Neutrophil (primary cell): Measurements from ENCODE around the gene ZNF681.

Experiments used
- H3K27ac ChIP-seq: fragments of 200-600 bp; sonication (generic); 2 replicates; pipeline ENCODE4 v1.5.1; 2016; ENCODE audit warnings: mild to moderate bottlenecking, moderate library complexity
- H3K27me3 ChIP-seq: fragments of 200-600 bp; sonication (generic); 2 replicates; pipeline ENCODE4 v1.6.0; 2016; ENCODE audit warnings: mild to moderate bottlenecking
- H3K36me3 ChIP-seq: fragments of 200-600 bp; sonication (generic); 2 replicates; pipeline ENCODE4 v1.5.1; 2017
- H3K4me1 ChIP-seq, 2 experiments: fragments of 200-600 bp in 1 of 2; sonication (generic) in 1 of 2; 1 replicate in 1 of 2; 2 replicates in 1 of 2; pipeline versions ENCODE4 v1.5.1 to v1.6.1; 2013 to 2016; ENCODE audit warnings: low read depth in 1 of 2, low read length in 1 of 2, mild to moderate bottlenecking in 1 of 2, moderate library complexity in 1 of 2; ENCODE audit not compliant: control insufficient read depth in 1 of 2, insufficient read depth in 1 of 2
- H3K4me3 ChIP-seq, 2 experiments: fragments of 200-600 bp in 1 of 2; sonication (generic) in 1 of 2; 1 replicate in 1 of 2; 2 replicates in 1 of 2; pipeline ENCODE4 v1.5.1; 2013 to 2016; ENCODE audit warnings: low read depth in 1 of 2, low read length in 1 of 2, mild to moderate bottlenecking in 1 of 2, moderate library complexity in 1 of 2
- H3K9me3 ChIP-seq: fragments of 200-600 bp; sonication (generic); 2 replicates; pipeline ENCODE4 v1.5.1; 2016
- TF ChIP-seq, protein P1 (sequence below): fragments of 200-600 bp; sonication (generic); IDR thresholded peaks from 2 replicates; pipeline ENCODE4 v1.5.1; 2016; ENCODE audit warnings: antibody characterized with exemption

Gene ZNF681

DNA sequence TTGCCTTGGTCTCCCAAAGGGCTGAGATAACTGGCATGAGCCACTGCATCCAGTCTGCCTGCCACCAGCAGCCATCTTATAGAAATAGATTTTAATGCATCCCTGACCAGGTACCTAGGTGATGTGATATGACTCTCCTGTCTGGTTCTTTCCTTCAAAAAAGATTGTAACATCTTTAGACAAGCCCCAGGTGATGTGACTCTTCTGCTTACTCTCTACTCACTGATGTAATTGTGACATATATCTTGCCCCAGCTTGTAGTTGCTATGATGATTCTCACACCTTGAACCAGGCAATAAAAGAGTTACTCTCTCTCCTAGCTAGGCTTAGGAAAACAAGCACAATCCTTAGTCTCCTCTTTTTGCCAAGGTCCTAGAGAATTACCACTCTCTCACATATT, 30.6 kb upstream of the ZNF681 start:
- Histone ChIP-seq H3K4me3 (no peak overlapping the region), H3K27me3 (no peaks in the 10 kb centered on the region), H3K9me3 (peaks cover 4% of the 10 kb centered on the region), H3K4me1 (no peaks in the 10 kb centered on the region), H3K27ac (no peak overlapping the region), H3K36me3 (no peaks in the 10 kb centered on the region)
- TF ChIP-seq, protein P1, sequence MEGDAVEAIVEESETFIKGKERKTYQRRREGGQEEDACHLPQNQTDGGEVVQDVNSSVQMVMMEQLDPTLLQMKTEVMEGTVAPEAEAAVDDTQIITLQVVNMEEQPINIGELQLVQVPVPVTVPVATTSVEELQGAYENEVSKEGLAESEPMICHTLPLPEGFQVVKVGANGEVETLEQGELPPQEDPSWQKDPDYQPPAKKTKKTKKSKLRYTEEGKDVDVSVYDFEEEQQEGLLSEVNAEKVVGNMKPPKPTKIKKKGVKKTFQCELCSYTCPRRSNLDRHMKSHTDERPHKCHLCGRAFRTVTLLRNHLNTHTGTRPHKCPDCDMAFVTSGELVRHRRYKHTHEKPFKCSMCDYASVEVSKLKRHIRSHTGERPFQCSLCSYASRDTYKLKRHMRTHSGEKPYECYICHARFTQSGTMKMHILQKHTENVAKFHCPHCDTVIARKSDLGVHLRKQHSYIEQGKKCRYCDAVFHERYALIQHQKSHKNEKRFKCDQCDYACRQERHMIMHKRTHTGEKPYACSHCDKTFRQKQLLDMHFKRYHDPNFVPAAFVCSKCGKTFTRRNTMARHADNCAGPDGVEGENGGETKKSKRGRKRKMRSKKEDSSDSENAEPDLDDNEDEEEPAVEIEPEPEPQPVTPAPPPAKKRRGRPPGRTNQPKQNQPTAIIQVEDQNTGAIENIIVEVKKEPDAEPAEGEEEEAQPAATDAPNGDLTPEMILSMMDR = no peak

GRCh38 chr19:23788411-23788810, 29.7 kb upstream of the ZNF681 start:
- no peaks in the 10 kb centered on the region for H3K36me3 ChIP-seq
- H3K4me1 ChIP-seq = no peaks in the 10 kb centered on the region
- no peaks in the 10 kb centered on the region for H3K27me3 ChIP-seq
- no peak overlapping the region for H3K4me3 ChIP-seq
- TF ChIP-seq, protein P1 = no peak
- H3K27ac ChIP-seq = no peak overlapping the region
- peaks cover 4% of the 10 kb centered on the region for H3K9me3 ChIP-seq

DNA sequence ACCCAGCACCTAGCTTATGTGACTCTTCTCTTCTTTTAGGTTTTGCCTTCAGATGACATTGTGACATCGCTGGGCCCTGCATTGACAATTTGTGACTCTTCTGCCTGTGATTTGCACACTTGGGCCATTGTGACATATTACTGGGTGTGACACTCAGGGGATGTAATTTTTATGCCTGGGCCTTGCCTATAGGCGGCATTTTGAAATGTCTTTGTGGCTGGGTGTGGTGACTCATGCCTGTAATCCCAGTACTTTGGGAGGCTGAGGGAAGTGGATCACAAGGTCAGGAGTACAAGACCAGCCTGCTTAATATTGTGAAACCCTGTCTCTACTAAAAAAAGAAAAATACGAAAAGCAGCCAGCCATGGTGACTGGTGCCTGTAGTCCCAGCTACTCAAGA, 28.4 kb upstream of the ZNF681 start:
- Histone ChIP-seq H3K9me3 (peaks cover 4% of the 10 kb centered on the region), H3K4me1 (no peaks in the 10 kb centered on the region), H3K27me3 (no peaks in the 10 kb centered on the region), H3K4me3 (no peak overlapping the region), H3K36me3 (no peaks in the 10 kb centered on the region), H3K27ac (no peak overlapping the region)
- TF ChIP-seq, protein P1 = no peak

GRCh38 chr19:23785982-23786381, 27.3 kb upstream of the ZNF681 start:
- TF ChIP-seq, protein P1 = no peak
- H3K36me3 ChIP-seq = no peaks in the 10 kb centered on the region
- H3K4me1 ChIP-seq = no peaks in the 10 kb centered on the region
- H3K27ac ChIP-seq = no peak overlapping the region
- peaks cover 4% of the 10 kb centered on the region for H3K9me3 ChIP-seq
- H3K4me3 ChIP-seq = no peak overlapping the region
- no peaks in the 10 kb centered on the region for H3K27me3 ChIP-seq

- TF ChIP-seq, protein P1 = no peak
- H3K27ac ChIP-seq = no peak overlapping the region
- no peaks in the 10 kb centered on the region for H3K9me3 ChIP-seq
- no peak overlapping the region for H3K4me3 ChIP-seq
- H3K27me3 ChIP-seq = no peaks in the 10 kb centered on the region
- no peaks in the 10 kb centered on the region for H3K36me3 ChIP-seq
- H3K4me1 ChIP-seq = no peaks in the 10 kb centered on the region
Observed at GRCh38 chr19:23784274-23784673, 25.6 kb upstream of the ZNF681 start.

- TF ChIP-seq, protein P1 = no peak
- Histone ChIP-seq H3K4me1 (no peaks in the 10 kb centered on the region), H3K9me3 (no peaks in the 10 kb centered on the region), H3K4me3 (no peak overlapping the region), H3K36me3 (no peaks in the 10 kb centered on the region), H3K27me3 (no peaks in the 10 kb centered on the region), H3K27ac (no peak overlapping the region)
Observed at GRCh38 chr19:23783636-23784035, 24.9 kb upstream of the ZNF681 start.
